C4-2B (cell line): Measurements from ENCODE around the gene ATP13A1.

Source experiments
- ZFX ChIP-seq: fragments of 450-650 bp; IDR thresholded peaks from 2 replicates; pipeline ENCODE4 v1.6.1; 2017
- TF ChIP-seq, protein P1 (sequence below): fragments of 450-650 bp; conservative IDR thresholded peaks from 2 replicates; pipeline ENCODE4 v1.5.1; 2017; ENCODE audit warnings: mild to moderate bottlenecking

- TF ChIP-seq, protein P1, sequence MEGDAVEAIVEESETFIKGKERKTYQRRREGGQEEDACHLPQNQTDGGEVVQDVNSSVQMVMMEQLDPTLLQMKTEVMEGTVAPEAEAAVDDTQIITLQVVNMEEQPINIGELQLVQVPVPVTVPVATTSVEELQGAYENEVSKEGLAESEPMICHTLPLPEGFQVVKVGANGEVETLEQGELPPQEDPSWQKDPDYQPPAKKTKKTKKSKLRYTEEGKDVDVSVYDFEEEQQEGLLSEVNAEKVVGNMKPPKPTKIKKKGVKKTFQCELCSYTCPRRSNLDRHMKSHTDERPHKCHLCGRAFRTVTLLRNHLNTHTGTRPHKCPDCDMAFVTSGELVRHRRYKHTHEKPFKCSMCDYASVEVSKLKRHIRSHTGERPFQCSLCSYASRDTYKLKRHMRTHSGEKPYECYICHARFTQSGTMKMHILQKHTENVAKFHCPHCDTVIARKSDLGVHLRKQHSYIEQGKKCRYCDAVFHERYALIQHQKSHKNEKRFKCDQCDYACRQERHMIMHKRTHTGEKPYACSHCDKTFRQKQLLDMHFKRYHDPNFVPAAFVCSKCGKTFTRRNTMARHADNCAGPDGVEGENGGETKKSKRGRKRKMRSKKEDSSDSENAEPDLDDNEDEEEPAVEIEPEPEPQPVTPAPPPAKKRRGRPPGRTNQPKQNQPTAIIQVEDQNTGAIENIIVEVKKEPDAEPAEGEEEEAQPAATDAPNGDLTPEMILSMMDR: no peak
- TF ChIP-seq ZFX: no peak
Observed at GRCh38 chr19:19633711-19634515, 29.6 kb downstream of the ATP13A1 start.
